ENCODE data around the gene CLNK. TPM values are rescaled to one million over a fixed set of nuclear protein-coding genes. Genes with fewer than 3 reads are reported as not detected.

Gene CLNK
- total and polyA plus RNA-seq, 4 donors: under 0.01 to 0.01 (median under 0.01) TPM; not detected in 1

DNA sequence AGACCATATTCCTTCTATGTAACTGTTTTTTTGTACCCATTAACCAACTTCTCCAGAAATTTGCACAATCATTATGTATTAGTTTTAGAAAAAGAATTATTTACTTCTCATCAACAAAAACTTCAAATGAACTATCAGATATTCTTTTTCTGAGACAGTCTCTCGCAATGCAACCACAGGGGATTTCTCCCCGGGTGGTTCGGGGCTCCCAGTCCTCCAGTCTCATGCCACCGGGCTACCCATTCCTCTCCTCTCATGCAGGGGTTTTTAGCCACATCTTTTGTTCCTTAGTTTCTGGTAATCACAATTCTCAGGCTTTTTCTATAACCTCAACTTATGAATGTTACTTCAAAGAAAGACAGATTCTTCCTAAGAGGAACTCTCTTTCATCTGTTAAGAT, 46.6 kb upstream of the CLNK start (continued):
- TF ChIP-seq, protein P1, sequence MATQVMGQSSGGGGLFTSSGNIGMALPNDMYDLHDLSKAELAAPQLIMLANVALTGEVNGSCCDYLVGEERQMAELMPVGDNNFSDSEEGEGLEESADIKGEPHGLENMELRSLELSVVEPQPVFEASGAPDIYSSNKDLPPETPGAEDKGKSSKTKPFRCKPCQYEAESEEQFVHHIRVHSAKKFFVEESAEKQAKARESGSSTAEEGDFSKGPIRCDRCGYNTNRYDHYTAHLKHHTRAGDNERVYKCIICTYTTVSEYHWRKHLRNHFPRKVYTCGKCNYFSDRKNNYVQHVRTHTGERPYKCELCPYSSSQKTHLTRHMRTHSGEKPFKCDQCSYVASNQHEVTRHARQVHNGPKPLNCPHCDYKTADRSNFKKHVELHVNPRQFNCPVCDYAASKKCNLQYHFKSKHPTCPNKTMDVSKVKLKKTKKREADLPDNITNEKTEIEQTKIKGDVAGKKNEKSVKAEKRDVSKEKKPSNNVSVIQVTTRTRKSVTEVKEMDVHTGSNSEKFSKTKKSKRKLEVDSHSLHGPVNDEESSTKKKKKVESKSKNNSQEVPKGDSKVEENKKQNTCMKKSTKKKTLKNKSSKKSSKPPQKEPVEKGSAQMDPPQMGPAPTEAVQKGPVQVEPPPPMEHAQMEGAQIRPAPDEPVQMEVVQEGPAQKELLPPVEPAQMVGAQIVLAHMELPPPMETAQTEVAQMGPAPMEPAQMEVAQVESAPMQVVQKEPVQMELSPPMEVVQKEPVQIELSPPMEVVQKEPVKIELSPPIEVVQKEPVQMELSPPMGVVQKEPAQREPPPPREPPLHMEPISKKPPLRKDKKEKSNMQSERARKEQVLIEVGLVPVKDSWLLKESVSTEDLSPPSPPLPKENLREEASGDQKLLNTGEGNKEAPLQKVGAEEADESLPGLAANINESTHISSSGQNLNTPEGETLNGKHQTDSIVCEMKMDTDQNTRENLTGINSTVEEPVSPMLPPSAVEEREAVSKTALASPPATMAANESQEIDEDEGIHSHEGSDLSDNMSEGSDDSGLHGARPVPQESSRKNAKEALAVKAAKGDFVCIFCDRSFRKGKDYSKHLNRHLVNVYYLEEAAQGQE (IDR thresholded peaks at IDR 0.05): no peak
- no peak for TF ChIP-seq GABPA (IDR thresholded peaks at IDR 0.05 in 1 of 2, conservative IDR thresholded peaks at IDR 0.05 in 1 of 2)
- TF ChIP-seq RXRA (IDR thresholded peaks at IDR 0.05): no peak
- no peak for TF ChIP-seq HNF4G (IDR thresholded peaks at IDR 0.05)

DNA sequence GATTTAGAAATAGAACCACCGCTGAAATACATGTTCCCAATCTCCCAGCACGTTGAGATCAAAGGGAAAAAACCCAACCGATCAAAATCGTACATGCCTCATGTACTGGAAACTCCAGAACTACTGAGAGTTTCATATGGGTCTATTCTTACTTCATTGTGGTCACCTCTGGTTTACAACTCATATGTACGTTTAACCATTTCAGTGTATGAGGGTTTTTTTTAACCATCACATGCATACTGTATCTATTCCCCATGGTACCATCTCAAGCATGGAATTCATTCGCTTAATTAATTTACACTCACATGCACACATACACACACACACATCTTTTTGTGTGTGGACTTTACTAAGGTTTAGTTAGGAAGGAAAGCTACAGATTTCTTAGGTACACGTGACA, 46.0 kb upstream of the CLNK start:
- Histone ChIP-seq H3K9me3 (ENCODE audit: control insufficient read depth in 4 of 4, low read length in 3 of 4) (no peaks in the 10 kb centered on the region), H3K4me3 (ENCODE audit: low read depth in 1 of 3, low read length in 3 of 3) (no peak overlapping the region), H3K9ac (ENCODE audit: low read depth in 1 of 2, low read length in 2 of 2) (no peak overlapping the region), H3K27ac (ENCODE audit: low read depth in 1 of 2, low read length in 2 of 2) (no peak overlapping the region), H3K36me3 (ENCODE audit: control insufficient read depth in 4 of 4, insufficient read depth in 3 of 4, low read depth in 1 of 4, low read length in 3 of 4) (no peaks in the 10 kb centered on the region), H3K27me3 (ENCODE audit: control insufficient read depth in 4 of 4, insufficient read depth in 4 of 4, low read length in 3 of 4) (no peaks in the 10 kb centered on the region), H3K4me1 (ENCODE audit: control insufficient read depth in 4 of 4, insufficient read depth in 4 of 4, low read length in 3 of 4) (no peaks in the 10 kb centered on the region)
- DNase-seq (ENCODE audit: low spot score): no peak
- WGBS: 85% methylated on average over 7 of the region's 7 CpGs
- TF ChIP-seq RAD21 (IDR thresholded peaks at IDR 0.05) (no peak), HNF4G (IDR thresholded peaks at IDR 0.05) (no peak), NR2F2 (IDR thresholded peaks at IDR 0.05) (no peak), GABPA (IDR thresholded peaks at IDR 0.05 in 1 of 2, conservative IDR thresholded peaks at IDR 0.05 in 1 of 2) (no peak), FOXA2 (IDR thresholded peaks at IDR 0.05) (no peak), TAF1 (conservative IDR thresholded peaks at IDR 0.05) (no peak), JUND (IDR thresholded peaks at IDR 0.05) (no peak), RXRA (IDR thresholded peaks at IDR 0.05) (no peak), EGR1 (IDR thresholded peaks at IDR 0.05; ENCODE audit: low read depth in 2 of 2) (no peak), YY1 (IDR thresholded peaks at IDR 0.05) (no peak), SP1 (IDR thresholded peaks at IDR 0.05) (no peak), FOXA1 (IDR thresholded peaks at IDR 0.05) (no peak), HNF4A (conservative IDR thresholded peaks at IDR 0.05) (no peak)
- TF ChIP-seq, protein P2, sequence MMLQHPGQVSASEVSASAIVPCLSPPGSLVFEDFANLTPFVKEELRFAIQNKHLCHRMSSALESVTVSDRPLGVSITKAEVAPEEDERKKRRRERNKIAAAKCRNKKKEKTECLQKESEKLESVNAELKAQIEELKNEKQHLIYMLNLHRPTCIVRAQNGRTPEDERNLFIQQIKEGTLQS (IDR thresholded peaks at IDR 0.05): no peak
- TF ChIP-seq, protein P3, sequence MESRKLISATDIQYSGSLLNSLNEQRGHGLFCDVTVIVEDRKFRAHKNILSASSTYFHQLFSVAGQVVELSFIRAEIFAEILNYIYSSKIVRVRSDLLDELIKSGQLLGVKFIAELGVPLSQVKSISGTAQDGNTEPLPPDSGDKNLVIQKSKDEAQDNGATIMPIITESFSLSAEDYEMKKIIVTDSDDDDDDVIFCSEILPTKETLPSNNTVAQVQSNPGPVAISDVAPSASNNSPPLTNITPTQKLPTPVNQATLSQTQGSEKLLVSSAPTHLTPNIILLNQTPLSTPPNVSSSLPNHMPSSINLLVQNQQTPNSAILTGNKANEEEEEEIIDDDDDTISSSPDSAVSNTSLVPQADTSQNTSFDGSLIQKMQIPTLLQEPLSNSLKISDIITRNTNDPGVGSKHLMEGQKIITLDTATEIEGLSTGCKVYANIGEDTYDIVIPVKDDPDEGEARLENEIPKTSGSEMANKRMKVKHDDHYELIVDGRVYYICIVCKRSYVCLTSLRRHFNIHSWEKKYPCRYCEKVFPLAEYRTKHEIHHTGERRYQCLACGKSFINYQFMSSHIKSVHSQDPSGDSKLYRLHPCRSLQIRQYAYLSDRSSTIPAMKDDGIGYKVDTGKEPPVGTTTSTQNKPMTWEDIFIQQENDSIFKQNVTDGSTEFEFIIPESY (IDR thresholded peaks at IDR 0.05): no peak
- TF ChIP-seq, protein P1 (IDR thresholded peaks at IDR 0.05): no peak
- TF ChIP-seq, protein P4, sequence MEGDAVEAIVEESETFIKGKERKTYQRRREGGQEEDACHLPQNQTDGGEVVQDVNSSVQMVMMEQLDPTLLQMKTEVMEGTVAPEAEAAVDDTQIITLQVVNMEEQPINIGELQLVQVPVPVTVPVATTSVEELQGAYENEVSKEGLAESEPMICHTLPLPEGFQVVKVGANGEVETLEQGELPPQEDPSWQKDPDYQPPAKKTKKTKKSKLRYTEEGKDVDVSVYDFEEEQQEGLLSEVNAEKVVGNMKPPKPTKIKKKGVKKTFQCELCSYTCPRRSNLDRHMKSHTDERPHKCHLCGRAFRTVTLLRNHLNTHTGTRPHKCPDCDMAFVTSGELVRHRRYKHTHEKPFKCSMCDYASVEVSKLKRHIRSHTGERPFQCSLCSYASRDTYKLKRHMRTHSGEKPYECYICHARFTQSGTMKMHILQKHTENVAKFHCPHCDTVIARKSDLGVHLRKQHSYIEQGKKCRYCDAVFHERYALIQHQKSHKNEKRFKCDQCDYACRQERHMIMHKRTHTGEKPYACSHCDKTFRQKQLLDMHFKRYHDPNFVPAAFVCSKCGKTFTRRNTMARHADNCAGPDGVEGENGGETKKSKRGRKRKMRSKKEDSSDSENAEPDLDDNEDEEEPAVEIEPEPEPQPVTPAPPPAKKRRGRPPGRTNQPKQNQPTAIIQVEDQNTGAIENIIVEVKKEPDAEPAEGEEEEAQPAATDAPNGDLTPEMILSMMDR (IDR thresholded peaks at IDR 0.05; ENCODE audit: low read depth, low read length, missing input control): no peak
- TF ChIP-seq, protein P5, sequence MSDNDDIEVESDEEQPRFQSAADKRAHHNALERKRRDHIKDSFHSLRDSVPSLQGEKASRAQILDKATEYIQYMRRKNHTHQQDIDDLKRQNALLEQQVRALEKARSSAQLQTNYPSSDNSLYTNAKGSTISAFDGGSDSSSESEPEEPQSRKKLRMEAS (IDR thresholded peaks at IDR 0.05): no peak
